ENCODE data around the gene KCNG4.
A peak's percentile ranks its signal among the peaks of the same experiment; 100 is the strongest.

Gene KCNG4

DNA sequence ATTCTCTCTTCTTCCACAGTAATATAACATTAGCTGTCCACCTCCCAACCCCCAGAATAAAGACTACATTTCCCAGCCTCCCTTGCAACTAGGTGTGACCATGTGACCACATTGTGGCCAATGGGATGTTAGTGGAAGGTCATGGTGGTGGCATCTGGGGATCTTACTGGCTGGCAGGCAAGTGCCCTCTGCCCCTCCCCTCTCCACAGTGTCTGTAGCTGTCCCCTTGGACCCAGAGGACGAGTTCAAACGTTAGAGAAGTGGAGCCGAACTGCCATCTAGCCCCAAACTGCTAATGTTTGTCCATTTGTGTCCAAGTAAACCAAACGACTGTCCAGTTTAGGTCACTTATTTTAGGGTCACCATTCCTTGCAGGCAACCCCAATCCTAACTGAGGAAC, 26.6 kb upstream of the KCNG4 start:
- DNase-seq (ENCODE audit: low spot score): peak; percentile 57

GRCh38 chr16:84262939-84263338, 23.1 kb upstream of the KCNG4 start:
- DNase-seq (ENCODE audit: low spot score): no peak

DNA sequence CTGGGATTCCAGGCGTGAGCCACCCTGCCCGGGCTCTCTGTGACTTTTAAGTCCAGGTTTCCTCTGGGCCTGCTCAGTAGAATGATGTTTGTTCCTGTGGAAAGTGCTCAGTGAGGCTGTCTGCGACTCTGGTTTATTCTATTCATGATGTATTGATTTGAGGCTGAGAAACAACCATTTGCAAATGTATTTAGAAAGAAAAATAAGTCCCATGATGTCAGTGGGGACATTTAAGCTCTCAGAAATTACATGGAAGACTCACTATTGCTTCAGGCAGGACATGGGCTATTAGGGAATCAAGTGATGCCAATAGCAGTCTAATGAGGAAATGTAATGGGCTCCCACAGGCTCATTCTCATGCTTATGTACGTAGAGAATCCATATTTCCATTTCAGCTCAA, 22.2 kb upstream of the KCNG4 start:
- DNase-seq (ENCODE audit: low spot score): no peak

DNA sequence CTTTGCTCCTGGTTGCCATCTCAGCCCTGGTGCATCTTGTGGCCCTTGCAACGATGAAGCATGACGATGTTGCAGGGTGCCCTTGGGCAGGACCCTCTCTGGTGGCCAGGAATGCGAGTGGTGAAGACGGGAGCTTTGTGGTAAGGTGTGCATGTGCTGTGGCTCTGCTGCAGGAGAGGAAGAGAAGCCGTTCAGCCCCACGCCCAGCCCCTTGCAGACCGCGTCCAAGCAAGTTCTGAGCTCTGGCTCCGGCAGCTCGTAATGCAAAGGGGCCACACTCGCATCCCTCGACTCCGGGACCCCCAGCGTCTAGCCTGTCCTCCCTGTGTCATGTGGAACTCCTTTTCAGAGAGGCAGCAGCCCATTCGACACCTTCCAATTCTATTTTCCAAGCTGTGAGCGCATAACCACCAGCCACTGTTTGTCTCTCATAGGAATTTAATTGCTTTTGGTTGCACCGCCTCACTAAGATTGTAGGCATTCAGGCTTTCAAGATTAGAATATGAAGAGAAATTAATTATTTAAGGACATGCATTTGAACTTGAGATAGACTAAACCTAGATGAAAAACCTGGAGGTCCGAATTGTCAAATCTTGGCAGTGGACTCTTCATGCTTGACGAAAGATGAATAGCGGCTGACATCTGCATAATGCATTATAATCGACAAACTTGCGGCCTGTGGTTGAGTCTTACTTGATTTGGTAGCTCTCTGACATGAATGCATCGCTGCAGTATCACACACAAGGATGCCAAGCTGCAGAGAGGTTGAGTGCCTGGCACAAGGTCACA, 21.1 kb upstream of the KCNG4 start:
- no peak for DNase-seq (ENCODE audit: low spot score)

DNA sequence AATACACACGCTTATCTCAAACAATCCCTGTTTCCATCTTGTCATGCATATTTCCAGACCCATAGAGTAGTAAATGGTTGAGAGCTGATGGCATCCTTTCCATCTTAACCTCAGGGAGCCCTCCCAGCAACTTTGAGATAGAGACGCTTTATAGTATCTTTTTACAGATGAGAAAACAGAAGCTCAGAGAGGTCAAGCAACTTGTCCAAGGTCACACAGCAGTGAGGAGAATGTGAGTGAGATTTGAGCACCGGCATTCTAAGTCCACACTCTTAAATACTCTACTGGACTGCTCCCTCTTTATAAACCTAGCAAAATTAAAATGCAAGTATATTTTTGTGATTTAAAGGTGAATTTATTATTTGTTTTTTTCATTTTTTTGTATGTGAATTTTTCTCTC, 19.9 kb upstream of the KCNG4 start:
- no peak for DNase-seq (ENCODE audit: low spot score)

GRCh38 chr16:84258266-84258665, 18.5 kb upstream of the KCNG4 start:
- no peak for DNase-seq (ENCODE audit: low spot score)

DNA sequence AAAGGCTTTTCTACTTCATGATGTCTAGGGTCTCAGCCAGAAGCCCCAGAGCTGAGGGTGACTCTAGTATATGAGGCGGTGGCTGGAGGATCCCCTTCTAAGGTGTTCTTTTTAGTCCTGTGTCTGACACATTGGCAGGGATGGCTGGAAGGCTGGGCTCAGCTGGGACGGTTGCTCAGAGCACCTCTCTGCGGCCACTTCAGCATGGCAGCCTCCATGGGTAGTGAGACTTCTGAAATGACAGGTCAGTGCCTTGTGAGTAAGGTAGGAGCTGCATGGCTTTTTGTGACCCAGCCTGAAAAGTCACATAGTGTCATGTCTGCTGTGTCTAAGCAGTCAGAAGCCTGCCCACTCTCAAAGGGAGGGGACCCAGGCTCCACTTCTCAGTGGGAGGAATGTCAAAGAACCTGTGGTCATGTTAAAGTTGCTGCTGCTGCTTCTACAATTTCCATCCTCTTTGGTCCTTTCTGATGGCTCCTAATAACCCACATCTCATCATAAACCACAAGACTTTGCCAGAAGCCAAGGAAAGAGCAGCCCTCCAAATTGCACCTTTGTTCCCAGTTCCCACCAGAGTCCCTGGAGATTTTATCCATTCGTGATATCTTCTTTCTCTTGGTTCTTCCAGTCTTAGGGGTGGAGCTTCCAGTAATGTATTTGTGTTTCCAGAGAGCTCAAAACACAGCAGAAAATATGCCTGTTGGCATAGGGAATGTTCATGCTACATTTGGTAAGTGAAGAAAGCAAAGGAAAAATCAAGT, 15.4 kb upstream of the KCNG4 start:
- no peak for DNase-seq (ENCODE audit: low spot score)

GRCh38 chr16:84254062-84254461, 14.2 kb upstream of the KCNG4 start:
- DNase-seq (ENCODE audit: low spot score): no peak

- no peak for DNase-seq (ENCODE audit: low spot score)
These were observed 13.4 kb upstream of the KCNG4 start for GRCh38 chr16:84253173-84253572.

GRCh38 chr16:84252184-84252583, 12.4 kb upstream of the KCNG4 start:
- no peak for DNase-seq (ENCODE audit: low spot score)

GRCh38 chr16:84247844-84248243, 8.0 kb upstream of the KCNG4 start:
- DNase-seq (ENCODE audit: low spot score): peak; percentile 67

GRCh38 chr16:84247331-84247730, 7.5 kb upstream of the KCNG4 start:
- DNase-seq (ENCODE audit: low spot score): peak; percentile 15

DNA sequence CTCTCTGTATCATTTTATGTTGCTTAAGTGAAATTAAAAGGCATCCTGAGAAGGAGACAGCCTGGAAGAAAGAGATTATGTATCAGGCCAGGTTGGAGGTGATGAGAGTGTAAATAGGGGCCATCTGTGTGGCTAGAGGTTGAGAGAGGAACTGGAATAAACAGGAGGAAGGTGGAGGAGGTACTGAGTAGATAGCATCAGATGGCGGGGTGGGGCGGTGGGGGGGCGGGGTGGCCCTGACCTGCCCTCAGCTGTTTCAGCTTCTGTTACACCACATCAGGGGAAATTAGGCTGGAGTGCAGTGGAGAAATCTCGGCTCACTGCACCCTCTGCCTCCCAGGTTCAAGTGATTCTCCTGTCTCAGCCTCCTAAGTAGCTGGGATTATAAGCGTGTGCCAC, 6.9 kb upstream of the KCNG4 start:
- DNase-seq (ENCODE audit: low spot score): no peak

DNA sequence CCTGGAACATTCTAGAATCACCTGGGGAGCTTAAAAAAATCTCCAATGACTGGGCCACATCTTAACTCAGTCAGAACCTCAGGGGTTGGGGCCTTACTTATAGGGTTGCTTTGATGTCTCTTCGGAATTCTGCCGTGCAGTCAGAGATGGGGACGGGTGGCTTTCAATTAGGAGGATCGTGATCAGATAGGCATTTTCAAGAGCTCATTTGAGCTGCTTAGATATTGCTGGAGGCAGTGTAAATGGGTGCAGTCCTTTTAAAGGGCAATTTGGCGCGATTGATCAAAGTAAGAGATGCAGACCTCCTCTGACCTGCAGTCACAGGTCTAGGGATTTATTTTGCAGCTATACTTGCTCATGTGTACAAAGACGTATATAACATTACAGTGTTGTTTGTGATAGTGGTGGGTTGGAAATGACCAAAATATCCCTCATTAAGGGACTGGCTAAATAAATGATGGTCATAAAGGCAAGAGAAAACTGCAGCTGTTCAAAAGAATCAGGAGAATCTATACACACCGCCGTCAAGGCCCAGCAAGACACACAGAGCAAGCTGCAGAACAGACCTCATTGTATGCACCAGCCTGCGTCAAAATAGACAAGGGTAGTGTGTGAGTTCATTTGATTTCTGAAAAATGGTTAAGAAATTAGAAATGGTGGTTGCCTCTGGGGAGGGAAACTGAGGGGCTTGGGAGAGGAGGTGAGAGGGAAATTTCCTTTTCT, 6.3 kb upstream of the KCNG4 start:
- no peak for DNase-seq (ENCODE audit: low spot score)

DNA sequence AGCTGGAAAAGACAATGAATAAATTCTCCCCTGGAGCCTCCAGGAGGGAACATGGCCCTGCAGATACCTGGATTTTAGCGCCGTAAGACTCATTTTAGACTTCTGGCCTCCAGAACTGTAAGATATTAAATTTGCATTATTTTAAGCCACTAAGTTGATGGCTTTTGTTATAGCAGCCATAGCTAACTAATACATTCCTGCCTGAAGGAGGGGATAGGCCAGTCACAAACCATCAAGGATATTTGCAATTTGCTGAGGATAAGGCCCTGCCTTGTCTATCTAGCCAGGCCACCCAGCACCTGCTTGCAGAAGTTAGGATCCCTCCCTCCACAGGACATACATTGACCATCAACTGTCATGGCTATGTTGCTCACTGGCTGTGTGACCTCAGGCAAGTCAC, 4.9 kb upstream of the KCNG4 start:
- no peak for DNase-seq (ENCODE audit: low spot score)

DNA sequence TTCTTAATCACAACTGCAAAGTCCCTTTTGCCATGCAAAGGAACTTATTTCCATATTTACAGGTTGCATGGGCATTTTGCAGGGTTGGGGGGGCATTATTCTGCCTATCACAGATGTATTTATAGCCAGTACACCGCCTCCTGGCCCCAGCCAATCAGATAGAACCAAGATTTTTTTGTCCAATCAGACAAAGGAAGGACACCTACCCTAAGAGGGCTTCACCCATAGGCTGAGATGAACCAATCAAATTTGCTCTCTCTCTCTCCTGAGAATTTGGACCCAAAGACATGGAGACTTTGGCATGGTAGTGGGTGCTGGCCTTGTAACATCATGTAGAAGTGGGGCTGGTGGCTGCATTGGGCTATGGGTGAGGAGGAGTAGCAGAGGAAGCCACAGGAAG, 3.9 kb upstream of the KCNG4 start:
- no peak for DNase-seq (ENCODE audit: low spot score)

DNA sequence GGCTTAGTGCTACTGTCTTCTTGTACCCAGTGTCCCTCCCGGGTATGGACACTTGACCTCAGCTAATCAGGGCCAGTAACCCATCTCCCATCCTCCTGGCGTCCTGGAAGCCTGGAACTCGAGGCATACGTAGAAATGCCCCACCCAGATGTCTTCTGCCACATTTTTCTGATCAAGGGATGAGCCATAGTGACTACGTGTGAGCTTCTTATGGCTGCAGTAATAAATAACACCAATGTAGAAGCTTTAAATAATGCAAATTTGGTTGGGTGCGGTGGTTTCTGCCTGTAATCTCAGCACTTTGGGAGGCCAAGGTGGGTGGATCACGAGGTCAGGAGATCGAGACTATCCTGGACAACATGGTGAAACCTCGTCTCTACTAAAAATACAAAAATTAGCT, 3.0 kb upstream of the KCNG4 start:
- DNase-seq (ENCODE audit: low spot score): no peak

- DNase-seq (ENCODE audit: low spot score): no peak
These were observed 2.0 kb upstream of the KCNG4 start for GRCh38 chr16:84241778-84242177.

DNA sequence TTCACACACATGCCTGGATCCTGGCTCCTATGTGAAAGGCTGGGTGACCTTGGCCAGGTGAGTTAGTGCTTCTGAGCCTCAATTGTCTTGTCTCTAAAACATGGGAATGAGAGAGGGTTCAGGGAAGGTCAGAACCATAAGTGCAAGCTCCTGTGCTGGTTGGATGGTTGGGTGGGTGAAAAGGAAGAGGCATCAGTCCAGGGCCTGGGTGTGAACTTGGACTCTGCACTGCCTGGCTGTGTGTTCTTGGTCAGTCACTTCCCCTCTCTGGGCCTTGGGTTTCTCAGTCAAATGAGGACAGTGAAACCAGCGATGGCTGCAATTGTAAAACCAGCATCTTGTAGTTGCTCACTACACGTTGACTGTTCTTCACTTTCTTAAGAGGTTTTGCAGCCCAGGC, 643 bp upstream of the KCNG4 start:
- DNase-seq (ENCODE audit: low spot score): no peak

GRCh38 chr16:84239141-84239769, 557 bp downstream of the KCNG4 start:
- no peak for DNase-seq (ENCODE audit: low spot score)

- no peak for DNase-seq (ENCODE audit: low spot score)
These were observed 1.6 kb downstream of the KCNG4 start for GRCh38 chr16:84237994-84238750.

DNA sequence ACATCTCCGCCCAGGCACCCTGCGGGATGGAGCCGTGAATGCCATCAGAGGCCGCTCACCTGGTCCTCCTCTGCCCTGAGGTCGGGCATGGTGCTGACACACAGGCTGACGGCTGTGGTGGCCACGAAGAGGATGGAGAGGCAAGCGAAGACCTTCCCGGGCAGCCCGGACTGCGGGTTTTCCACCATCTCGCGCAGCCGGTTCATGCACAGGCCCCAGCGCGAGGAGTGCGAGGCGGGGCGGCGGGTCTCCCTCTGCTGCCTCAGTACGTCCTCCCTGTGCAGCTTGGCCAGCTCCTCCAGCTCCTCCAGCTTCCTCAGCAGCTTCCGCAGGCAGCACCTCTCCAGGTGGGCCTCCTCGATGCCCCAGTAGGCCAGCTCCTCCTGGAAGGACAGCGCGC, 3.1 kb downstream of the KCNG4 start:
- no peak for DNase-seq (ENCODE audit: low spot score)
